T47D (cell line): ENCODE results near the gene LUC7L.
A peak's percentile ranks its signal among the peaks of the same experiment; 100 is the strongest.
"Not testable (repeated sequence)": the region's sequence is repeated elsewhere in the genome, so short reads cannot be mapped to it uniquely, and the experiment has no call there.

ENCODE experiments used
- DNase-seq, 2 experiments: peaks; one replicate each; pipeline versions ENCODE4 v3.0.0 to v3.0.0-alpha.2; 2011 to 2012; ENCODE audit warnings: low read depth in 1 of 2, low spot score in 1 of 2
- JUND ChIP-seq: IDR thresholded peaks from 2 replicates; pipeline ENCODE4 v1.6.1; 2012; ENCODE audit warnings: low read depth
- in situ Hi-C: cut with HindIII; loops from 2 replicates; pipeline ENCODE4 v1.10.0; 2016; ENCODE audit warnings: low sequenced_read_pairs, low pct_unique_long_range_greater_than_20kb

The LUC7L gene

DNA sequence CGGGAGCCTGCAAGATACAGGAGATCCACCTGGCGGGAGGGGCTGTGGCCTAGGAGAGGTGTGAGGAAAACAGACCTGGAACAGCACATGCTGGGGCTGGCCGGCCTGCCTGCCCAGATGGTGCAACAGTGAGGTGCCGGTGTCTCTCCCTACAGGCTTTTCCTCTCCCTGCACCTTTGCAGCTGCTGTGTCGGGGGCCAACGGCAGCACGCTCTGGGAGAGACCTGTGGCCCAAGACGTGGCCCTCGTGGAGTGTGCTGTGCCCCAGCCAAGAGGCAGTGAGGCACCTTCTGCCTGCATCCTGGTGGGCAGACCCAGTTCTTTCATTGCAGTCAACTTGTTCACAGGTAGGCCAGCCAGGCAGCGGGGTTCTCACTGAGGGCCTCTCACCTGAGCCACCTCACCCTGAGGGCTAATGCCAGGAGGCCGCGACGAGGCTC is 30.6 kb upstream of the LUC7L start:
- in situ Hi-C loops = no loop called here
- no peak for DNase-seq
- TF ChIP-seq JUND = no peak

DNA sequence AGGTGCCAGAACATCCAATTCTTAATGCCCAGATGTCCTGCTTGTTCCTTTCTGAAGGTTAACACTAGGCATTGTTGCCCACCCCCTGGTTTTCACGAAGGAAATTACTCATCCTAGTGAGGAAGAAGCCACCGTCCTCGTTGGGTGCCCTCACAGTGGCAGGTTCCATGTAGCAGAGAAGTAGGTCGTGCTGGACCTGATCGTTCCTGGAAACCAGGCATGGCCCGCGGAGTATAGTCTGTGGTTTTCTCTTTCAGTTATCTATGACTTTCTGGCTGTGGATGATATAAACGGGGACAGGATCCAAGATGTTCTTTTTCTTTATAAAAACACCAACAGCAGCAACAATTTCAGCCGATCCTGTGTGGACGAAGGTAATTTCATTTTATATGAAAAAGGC is 30.0 kb upstream of the LUC7L start:
- TF ChIP-seq JUND = no peak
- no peak for DNase-seq
- in situ Hi-C loops = no loop called here

DNA sequence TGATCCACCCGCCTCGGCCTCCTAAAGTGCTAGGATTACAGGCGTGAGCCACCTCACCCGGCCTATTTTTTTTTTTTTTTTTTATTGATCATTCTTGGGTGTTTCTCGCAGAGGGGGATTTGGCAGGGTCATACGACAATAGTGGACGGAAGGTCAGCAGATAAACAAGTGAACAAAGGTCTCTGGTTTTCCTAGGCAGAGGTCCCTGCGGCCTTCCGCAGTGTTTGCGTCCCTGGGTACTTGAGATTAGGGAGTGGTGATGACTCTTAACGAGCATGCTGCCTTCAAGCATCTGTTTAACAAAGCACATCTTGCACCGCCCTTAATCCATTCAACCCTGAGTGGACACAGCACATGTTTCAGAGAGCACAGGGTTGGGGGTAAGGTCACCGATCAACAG is 28.8 kb upstream of the LUC7L start:
- DNase-seq, in situ Hi-C loops: not testable (repeated sequence)

DNA sequence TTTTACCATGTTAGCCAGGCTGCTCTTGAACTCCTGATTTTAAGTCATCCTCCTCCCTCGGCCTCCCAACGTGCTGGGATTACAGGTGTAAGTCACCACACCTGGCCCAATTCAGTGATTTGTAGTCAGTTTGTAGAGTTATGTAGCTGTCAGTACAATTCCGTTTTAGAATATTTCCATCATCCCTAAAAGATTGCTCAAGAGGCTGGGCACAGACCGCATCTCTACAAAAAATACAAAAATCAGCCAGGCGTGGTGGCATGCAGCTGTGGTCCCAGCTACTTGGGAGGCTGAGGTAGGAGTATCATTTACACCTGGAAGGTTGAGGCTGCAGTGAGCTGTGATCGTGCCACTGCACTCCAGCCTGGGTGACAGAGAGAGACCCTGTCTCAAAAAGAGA is 25.9 kb upstream of the LUC7L start:
- in situ Hi-C loops = no loop called here
- DNase-seq = no peak
- TF ChIP-seq JUND = no peak

DNA sequence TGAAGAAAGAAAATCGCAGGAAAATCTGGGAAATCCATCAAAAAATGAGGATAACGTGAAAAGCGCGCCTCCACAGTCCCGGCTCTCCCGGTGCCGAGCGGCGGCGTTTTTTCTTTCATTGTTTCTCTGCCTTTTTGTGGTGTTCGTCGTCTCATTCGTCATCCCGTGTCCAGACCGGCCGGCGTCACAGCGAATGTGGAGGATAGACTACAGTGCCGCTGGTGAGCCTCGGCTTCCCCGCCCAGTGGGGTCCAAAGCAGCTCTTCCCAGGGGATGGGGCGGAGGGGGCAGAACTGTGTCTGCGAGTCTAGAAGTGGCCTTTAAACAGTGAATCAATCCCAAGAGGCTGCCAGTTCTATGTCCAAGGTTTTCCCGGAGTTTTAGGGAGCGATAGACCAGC is 25.2 kb upstream of the LUC7L start:
- in situ Hi-C loops = no loop called here
- DNase-seq = no peak
- TF ChIP-seq JUND = no peak

DNA sequence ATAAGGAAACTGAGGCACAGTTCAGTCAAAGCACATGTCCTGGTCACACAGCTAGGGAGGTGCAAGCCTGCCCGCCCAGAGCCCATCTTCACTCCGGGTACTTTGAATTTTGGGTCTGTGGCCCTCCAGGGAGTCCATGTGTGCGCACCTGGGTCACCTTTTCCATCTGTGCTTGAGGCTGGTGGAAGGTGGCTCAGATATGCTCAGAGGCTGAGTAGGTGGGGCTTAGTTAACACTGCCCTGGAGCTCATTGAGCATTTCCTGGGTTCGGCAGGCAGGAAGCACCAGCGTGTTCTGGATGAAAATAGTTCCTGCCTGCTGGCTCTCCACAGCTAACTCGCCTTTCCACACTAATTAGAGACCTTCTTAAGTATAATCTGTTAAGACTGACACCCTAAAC is 24.6 kb upstream of the LUC7L start:
- in situ Hi-C loops = no loop called here
- TF ChIP-seq JUND = no peak
- DNase-seq = no peak

DNA sequence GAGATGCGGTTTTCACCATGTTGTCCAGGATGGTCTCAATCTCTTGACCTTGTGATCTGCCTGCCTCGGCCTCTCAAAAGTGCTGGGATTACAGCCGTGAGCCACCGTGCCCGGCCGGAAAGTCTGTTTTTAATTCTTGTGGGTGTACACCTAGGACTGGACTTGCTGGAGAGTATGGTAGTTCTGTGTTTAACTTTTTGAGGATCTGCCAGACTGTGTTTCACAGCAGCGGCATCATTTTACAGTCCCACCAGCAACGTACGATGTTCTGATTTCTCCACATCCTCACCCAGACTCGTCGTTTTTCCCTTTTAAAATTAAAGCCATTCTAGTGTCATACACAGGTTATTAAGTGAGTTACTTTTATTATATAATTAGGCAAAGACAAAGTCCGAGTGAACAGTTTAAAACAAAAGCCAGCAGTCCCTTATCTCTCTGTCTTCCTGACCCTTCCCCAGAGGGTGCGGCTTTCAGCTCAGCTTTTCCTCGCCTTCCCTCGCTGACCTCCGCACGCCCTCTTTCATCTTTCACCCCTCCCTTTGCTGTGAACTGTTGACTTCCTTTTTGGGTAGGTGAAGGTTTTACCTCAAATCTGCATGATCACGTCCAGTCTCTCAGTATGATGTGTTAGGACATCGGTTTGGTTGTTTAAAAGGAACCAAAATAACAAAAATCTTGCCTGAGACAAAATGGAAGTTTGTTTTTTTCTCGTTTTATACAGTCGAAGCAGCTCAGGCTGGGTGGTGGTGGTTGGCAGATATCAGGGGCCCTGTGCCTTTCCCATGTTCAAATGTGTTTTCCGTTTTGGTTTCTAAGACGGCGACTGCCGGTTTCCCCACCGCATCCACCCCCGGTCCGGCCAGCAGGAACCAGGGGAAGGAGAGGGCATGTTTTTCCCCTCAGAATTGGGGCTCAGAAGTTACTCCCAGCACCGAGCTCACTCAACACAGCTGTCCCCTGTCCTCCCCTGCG is 23.4 kb upstream of the LUC7L start:
- TF ChIP-seq JUND = no peak
- in situ Hi-C loops = no loop called here
- no peak for DNase-seq

DNA sequence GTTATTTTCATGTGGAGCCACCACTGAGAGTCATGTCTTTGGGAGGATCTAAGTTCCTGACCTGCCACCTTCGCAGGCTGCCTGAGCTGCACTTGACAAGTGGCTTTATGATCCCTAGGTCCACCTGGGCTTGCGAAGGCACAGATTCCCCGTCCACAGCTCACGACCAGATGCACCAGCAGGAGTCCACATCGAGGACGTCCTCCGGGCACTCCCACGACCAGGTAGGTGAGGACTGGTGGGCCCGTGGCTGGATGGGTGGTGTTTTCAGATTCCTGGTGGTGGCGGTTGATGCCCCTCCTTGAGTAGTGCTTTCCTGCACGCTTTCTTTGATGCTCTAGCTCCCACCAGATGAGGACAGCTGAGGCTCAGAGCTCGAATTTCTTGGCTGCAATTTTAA is 20.2 kb upstream of the LUC7L start:
- TF ChIP-seq JUND = no peak
- in situ Hi-C loops = no loop called here

DNA sequence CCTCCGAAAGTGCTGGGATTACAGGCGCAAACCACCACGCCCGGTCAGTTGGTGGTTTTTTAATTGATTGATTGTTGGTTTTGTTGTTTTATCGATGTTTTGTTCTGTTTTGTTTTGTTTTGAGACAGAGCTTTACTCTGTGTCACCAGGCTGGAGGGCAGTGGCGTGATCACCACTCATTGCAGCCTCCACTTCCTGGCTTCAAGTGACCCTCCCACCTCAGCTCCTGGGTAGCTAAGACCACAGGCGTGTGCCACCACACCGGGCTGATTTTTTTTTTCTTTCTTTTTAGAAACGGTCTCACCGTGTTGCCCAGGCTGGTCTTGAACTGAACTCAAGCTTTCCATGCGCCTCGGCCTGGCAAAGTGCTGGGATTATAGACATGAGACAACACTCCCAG is 17.8 kb upstream of the LUC7L start:
- in situ Hi-C loops = no loop called here
- DNase-seq = no peak
- no peak for TF ChIP-seq JUND

More for the DNA sequence above, 20.2 kb upstream of the LUC7L start:
- no peak for DNase-seq

DNA sequence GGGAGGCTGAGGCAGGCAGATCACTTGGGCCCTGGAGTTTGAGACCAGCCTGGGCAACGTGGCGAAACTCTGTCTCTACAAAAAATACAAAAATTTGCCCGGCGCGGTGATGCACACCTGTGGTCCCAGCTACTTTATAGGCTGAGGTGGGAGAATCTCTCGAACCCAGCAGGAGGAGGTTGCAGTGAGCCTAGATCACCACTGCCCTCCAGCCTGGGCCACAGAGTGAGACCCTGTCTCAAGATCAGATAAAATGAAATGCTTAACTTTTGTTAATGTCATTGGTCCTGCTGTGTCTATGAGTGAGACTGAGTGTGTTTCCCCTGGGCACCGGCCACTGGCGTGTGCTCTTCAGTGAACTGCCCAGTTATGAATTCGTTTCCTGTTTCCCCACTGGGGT is 15.9 kb upstream of the LUC7L start:
- no peak for DNase-seq
- TF ChIP-seq JUND = no peak
- in situ Hi-C loops = no loop called here

DNA sequence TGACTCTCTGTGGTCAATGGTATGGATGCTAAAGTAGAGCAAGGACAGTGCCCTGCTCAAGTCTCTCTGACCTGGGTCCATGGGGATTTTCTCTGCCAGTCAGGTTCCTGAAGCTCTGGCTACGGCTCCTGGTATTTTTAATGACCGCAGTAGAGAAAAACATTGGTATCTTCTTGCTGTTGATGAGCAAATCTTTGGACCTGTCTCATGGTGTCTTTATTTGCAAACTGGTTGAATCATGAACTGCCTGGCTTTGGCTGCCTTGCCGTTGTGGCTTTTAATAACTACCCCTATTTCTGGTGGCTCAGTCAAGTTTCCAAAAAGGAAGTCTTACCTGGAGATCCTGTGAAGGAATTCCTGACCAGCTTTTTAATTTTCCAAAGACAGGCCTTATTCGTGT is 14.1 kb upstream of the LUC7L start:
- in situ Hi-C loops = no loop called here
- DNase-seq = no peak
- no peak for TF ChIP-seq JUND

DNA sequence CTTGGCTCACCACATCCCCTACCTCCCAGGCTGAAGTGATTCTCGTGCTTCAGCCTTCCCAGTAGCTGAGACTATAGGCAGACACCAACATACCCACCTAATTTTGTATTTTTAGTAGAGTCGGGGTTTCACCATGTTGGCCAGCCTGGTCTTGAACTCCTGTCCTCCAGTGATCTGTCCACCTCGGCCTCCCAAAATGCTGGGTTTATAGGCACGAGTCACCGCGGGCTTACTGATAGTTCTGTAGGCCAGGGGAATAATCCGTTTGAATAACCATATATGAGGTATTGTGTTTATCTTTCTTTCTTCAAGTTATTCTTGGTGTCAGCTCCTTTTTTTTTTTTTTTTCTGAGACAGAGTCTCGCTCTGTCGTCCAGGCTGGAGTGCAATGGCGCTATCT is 13.0 kb upstream of the LUC7L start:
- TF ChIP-seq JUND = no peak
- DNase-seq = no peak
- in situ Hi-C loops = no loop called here

DNA sequence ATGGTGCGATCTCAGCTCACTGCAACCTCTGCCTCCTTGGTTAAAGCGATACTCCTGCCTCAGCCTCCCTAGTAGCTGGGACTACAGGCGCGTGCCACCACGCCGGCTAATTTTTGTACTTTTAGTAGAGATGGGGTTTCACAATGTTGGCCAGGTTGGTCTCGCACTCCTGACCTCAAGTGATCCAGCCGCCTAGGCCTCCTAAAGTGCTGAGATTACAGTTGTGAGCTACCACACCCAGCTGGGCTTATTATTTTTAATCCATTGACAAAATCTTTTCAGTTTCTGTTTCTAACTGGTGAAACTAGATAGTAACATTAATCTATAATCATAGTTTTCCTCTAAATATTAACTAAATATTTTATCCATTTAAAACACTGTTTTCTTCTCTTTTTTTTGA is 11.3 kb upstream of the LUC7L start:
- in situ Hi-C loops = no loop called here
- no peak for DNase-seq
- no peak for TF ChIP-seq JUND

DNA sequence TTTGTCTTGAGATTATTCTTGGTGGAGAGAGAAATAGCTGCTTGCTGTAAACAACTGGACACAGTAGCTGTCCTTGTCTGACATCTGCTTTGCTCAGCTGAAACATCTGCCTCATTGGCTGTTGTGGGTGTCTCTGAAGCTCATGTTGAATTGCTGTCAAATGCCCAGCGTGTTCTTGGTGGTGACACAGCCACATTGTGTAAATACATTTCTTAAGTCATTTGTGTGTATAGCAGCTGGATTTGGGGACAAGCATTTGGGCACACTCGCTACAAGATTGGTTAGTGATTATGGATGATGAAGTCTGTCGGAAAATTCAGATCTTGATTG is 10.7 kb upstream of the LUC7L start:
- in situ Hi-C loops = no loop called here
- TF ChIP-seq JUND = no peak
- peak in 1 of 2 experiments; percentile 23 for DNase-seq
